Epithelial cell of proximal tubule (primary cell): ENCODE data around the gene PELI2. TPM values are rescaled to one million over a fixed set of nuclear protein-coding genes. Genes with fewer than 3 reads are reported as not detected.
A peak's percentile ranks its signal among the peaks of the same experiment; 100 is the strongest.

Experiments used
- DNase-seq: peaks from one replicate; pipeline ENCODE4 v3.0.0-alpha.2; 2011; ENCODE audit warnings: low read depth
- H3K4me3 ChIP-seq: 2 replicates; pipeline ENCODE4 v1.5.1; 2011; ENCODE audit warnings: low read depth, mild to moderate bottlenecking, low read length
- CTCF ChIP-seq: conservative IDR thresholded peaks from 2 replicates; pipeline ENCODE4 v1.5.1; 2012; ENCODE audit warnings: low read depth, mild to moderate bottlenecking, low read length
- total RNA-seq: library from RNA; depleted of rRNA; stranded (reverse); fragments of >200 nt; gene quantifications from 2 replicates; pipeline ENCODE4 v1.2.3, GENCODE V29; 2015

PELI2 gene
- total RNA-seq, 1 donor from 2014 or later, result 6.6 TPM

GRCh38 chr14:56195223-56195622 is 77.0 kb downstream of the PELI2 start:
- TF ChIP-seq CTCF, result no peak
- no peak overlapping the region for H3K4me3 ChIP-seq
- no peak for DNase-seq

- no peak for DNase-seq
- no peak overlapping the region for H3K4me3 ChIP-seq
- TF ChIP-seq CTCF, result no peak
These were observed 77.5 kb downstream of the PELI2 start for GRCh38 chr14:56195704-56196103.

- no peak for TF ChIP-seq CTCF
- no peak for DNase-seq
- H3K4me3 ChIP-seq, result no peak overlapping the region
These were observed 78.1 kb downstream of the PELI2 start for GRCh38 chr14:56196274-56196673.

- DNase-seq, result no peak
- no peak for TF ChIP-seq CTCF
- no peak overlapping the region for H3K4me3 ChIP-seq
These were observed 78.9 kb downstream of the PELI2 start for GRCh38 chr14:56197150-56197549.

GRCh38 chr14:56198438-56198837 is 80.2 kb downstream of the PELI2 start:
- H3K4me3 ChIP-seq, result no peak overlapping the region
- DNase-seq, result no peak
- TF ChIP-seq CTCF, result no peak

- DNase-seq, result peak; percentile 98
- TF ChIP-seq CTCF, result no peak
- H3K4me3 ChIP-seq, result no peak overlapping the region
These were observed 81.1 kb downstream of the PELI2 start for GRCh38 chr14:56199095-56199981.

GRCh38 chr14:56199982-56200577 is 81.9 kb downstream of the PELI2 start:
- DNase-seq, result no peak
- TF ChIP-seq CTCF, result no peak
- H3K4me3 ChIP-seq, result no peak overlapping the region
